ENCODE results near the gene ARHGAP25. TPM values are rescaled to one million over a fixed set of nuclear protein-coding genes. Genes with fewer than 3 reads are reported as not detected.

ARHGAP25 gene
- total and polyA plus RNA-seq, 2 experiments from 2014 or later = 1.9 to 2.0 TPM

DNA sequence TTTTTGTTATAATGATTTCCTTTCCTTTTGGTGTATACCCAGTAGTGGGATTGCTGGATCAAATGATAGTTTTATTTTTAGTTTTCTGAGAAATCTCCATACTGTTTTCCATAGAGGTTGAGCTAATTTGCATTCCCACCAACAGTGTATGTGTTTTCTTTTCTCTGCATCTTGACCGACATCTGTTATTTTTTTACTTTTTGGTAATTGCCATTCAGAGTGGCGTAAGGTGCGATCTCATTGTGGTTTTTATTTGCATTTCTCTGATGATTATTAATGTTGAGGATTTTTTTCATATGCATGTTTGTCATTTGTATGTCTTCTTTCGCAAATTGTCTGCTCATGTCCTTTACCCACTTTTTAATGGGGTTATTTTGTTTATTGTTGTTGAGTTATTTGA, 58.1 kb downstream of the ARHGAP25 start:
- H3K4me1 ChIP-seq (ENCODE audit: insufficient read depth) = no peaks in the 10 kb centered on the region
- H3K79me2 ChIP-seq (replicated peaks; ENCODE audit: insufficient read depth) = no peaks in the 10 kb centered on the region
- Mint-ChIP-seq H3K27ac (no peak overlapping the region), H3K27me3 (ENCODE audit: insufficient read depth, low read depth, poor library complexity) (no peaks in the 10 kb centered on the region), H3K4me3 (no peak overlapping the region), H3K36me3 (ENCODE audit: low read depth) (no peaks in the 10 kb centered on the region), H3K9me3 (no peaks in the 10 kb centered on the region), H3K4me1 (peaks cover 4% of the 10 kb centered on the region; the same call in 1 of the 3 replicates)
- no peak for ATAC-seq
- no peaks in the 10 kb centered on the region for H3K27me3 ChIP-seq (ENCODE audit: insufficient read depth)
- TF ChIP-seq, protein P1, sequence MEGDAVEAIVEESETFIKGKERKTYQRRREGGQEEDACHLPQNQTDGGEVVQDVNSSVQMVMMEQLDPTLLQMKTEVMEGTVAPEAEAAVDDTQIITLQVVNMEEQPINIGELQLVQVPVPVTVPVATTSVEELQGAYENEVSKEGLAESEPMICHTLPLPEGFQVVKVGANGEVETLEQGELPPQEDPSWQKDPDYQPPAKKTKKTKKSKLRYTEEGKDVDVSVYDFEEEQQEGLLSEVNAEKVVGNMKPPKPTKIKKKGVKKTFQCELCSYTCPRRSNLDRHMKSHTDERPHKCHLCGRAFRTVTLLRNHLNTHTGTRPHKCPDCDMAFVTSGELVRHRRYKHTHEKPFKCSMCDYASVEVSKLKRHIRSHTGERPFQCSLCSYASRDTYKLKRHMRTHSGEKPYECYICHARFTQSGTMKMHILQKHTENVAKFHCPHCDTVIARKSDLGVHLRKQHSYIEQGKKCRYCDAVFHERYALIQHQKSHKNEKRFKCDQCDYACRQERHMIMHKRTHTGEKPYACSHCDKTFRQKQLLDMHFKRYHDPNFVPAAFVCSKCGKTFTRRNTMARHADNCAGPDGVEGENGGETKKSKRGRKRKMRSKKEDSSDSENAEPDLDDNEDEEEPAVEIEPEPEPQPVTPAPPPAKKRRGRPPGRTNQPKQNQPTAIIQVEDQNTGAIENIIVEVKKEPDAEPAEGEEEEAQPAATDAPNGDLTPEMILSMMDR (conservative IDR thresholded peaks at IDR 0.05; ENCODE audit: low read depth in 2 of 2) = no peak
- TF ChIP-seq NANOG (IDR thresholded peaks at IDR 0.05; ENCODE audit: borderline replicate concordance) = no peak
- TF ChIP-seq ZNF114 (CRISPR knock-in tag; IDR thresholded peaks at IDR 0.05) = no peak
- no peak for TF ChIP-seq POLR2AphosphoS5 (IDR thresholded peaks at IDR 0.05; ENCODE audit: low read depth)
- no peak overlapping the region for H3K4me3 ChIP-seq
- H3K36me3 ChIP-seq (ENCODE audit: insufficient read depth) = no peaks in the 10 kb centered on the region
- no peaks in the 10 kb centered on the region for H4K20me1 ChIP-seq (replicated peaks; ENCODE audit: insufficient read depth)
- no peak overlapping the region for H3K27ac ChIP-seq (ENCODE audit: low read depth)
- H3K9me2 ChIP-seq (ENCODE audit: insufficient read depth) = peaks cover 3% of the 10 kb centered on the region; the same call in 1 of the 2 replicates
- no peak for DNase-seq (ENCODE audit: low spot score)
- H3F3A ChIP-seq (replicated peaks; ENCODE audit: low read depth) = no peaks in the 10 kb centered on the region
- H2AFZ ChIP-seq = no peak overlapping the region
- H3K4me2 ChIP-seq = no peak overlapping the region

DNA sequence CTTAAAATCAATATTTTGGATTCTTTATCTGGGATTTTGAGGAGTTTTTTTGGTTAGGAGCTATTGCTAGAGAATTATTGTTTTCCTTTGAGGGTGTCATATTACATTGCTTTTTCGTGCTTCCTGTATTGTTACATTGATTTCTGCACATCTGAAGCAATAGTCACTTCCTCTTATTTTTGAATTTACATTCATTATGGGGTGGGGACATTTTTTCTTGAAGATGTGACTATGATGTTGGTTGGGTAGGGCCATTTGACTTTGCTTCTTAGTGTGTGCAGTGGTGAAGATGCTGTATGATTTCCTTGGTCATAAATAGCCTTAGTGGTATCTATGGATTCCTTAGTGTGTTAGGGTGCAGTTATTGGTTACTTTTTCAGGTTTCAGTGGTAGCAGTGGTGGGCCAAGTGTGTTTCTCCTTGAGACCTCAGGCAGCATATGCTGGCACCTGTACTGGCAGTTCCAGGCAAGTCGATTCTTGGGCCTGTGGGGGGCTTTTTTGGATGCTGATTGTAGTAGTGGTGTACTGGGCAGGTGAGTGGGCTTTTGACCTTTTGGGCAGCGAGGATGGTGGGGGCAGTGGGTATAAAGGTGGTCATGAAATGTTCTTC, 61.8 kb downstream of the ARHGAP25 start:
- ATAC-seq (no peak), DNase-seq (ENCODE audit: low spot score) (no peak)
- no peak overlapping the region for H3K4me3 Mint-ChIP-seq
- H3K27ac Mint-ChIP-seq = no peak overlapping the region
- no peaks in the 10 kb centered on the region for H3K27me3 Mint-ChIP-seq (ENCODE audit: insufficient read depth, low read depth, poor library complexity)
- H3K4me1 Mint-ChIP-seq = peaks cover 10% of the 10 kb centered on the region; the same call in 2 of the 3 replicates
- H3K79me2 ChIP-seq (replicated peaks; ENCODE audit: insufficient read depth) = no peaks in the 10 kb centered on the region
- H3K4me1 ChIP-seq (ENCODE audit: insufficient read depth) = no peaks in the 10 kb centered on the region
- H3K27me3 ChIP-seq (ENCODE audit: insufficient read depth) = no peaks in the 10 kb centered on the region
- no peak overlapping the region for H2AFZ ChIP-seq
- H3K27ac ChIP-seq (ENCODE audit: low read depth) = no peak overlapping the region
- H3K9me2 ChIP-seq (ENCODE audit: insufficient read depth) = peaks cover 3% of the 10 kb centered on the region; the same call in 1 of the 2 replicates
- H3K36me3 Mint-ChIP-seq (ENCODE audit: low read depth) = no peaks in the 10 kb centered on the region
- H4K20me1 ChIP-seq (replicated peaks; ENCODE audit: insufficient read depth) = no peaks in the 10 kb centered on the region
- H3K4me2 ChIP-seq = no peak overlapping the region
- no peak overlapping the region for H3K4me3 ChIP-seq
- H3F3A ChIP-seq (replicated peaks; ENCODE audit: low read depth) = no peaks in the 10 kb centered on the region
- H3K36me3 ChIP-seq (ENCODE audit: insufficient read depth) = no peaks in the 10 kb centered on the region
- no peaks in the 10 kb centered on the region; the same call in 2 of the 3 replicates for H3K9me3 Mint-ChIP-seq
- TF ChIP-seq CREB1 (CRISPR knock-in tag; IDR thresholded peaks at IDR 0.05; ENCODE audit: low read depth) = no peak
- TF ChIP-seq STAT1 (IDR thresholded peaks at IDR 0.05; ENCODE audit: unreplicated experiment) = no peak
- no peak for TF ChIP-seq JUNB (IDR thresholded peaks at IDR 0.05; ENCODE audit: unreplicated experiment)
- TF ChIP-seq ZNF114 (CRISPR knock-in tag; IDR thresholded peaks at IDR 0.05) = no peak
- TF ChIP-seq, protein P2, sequence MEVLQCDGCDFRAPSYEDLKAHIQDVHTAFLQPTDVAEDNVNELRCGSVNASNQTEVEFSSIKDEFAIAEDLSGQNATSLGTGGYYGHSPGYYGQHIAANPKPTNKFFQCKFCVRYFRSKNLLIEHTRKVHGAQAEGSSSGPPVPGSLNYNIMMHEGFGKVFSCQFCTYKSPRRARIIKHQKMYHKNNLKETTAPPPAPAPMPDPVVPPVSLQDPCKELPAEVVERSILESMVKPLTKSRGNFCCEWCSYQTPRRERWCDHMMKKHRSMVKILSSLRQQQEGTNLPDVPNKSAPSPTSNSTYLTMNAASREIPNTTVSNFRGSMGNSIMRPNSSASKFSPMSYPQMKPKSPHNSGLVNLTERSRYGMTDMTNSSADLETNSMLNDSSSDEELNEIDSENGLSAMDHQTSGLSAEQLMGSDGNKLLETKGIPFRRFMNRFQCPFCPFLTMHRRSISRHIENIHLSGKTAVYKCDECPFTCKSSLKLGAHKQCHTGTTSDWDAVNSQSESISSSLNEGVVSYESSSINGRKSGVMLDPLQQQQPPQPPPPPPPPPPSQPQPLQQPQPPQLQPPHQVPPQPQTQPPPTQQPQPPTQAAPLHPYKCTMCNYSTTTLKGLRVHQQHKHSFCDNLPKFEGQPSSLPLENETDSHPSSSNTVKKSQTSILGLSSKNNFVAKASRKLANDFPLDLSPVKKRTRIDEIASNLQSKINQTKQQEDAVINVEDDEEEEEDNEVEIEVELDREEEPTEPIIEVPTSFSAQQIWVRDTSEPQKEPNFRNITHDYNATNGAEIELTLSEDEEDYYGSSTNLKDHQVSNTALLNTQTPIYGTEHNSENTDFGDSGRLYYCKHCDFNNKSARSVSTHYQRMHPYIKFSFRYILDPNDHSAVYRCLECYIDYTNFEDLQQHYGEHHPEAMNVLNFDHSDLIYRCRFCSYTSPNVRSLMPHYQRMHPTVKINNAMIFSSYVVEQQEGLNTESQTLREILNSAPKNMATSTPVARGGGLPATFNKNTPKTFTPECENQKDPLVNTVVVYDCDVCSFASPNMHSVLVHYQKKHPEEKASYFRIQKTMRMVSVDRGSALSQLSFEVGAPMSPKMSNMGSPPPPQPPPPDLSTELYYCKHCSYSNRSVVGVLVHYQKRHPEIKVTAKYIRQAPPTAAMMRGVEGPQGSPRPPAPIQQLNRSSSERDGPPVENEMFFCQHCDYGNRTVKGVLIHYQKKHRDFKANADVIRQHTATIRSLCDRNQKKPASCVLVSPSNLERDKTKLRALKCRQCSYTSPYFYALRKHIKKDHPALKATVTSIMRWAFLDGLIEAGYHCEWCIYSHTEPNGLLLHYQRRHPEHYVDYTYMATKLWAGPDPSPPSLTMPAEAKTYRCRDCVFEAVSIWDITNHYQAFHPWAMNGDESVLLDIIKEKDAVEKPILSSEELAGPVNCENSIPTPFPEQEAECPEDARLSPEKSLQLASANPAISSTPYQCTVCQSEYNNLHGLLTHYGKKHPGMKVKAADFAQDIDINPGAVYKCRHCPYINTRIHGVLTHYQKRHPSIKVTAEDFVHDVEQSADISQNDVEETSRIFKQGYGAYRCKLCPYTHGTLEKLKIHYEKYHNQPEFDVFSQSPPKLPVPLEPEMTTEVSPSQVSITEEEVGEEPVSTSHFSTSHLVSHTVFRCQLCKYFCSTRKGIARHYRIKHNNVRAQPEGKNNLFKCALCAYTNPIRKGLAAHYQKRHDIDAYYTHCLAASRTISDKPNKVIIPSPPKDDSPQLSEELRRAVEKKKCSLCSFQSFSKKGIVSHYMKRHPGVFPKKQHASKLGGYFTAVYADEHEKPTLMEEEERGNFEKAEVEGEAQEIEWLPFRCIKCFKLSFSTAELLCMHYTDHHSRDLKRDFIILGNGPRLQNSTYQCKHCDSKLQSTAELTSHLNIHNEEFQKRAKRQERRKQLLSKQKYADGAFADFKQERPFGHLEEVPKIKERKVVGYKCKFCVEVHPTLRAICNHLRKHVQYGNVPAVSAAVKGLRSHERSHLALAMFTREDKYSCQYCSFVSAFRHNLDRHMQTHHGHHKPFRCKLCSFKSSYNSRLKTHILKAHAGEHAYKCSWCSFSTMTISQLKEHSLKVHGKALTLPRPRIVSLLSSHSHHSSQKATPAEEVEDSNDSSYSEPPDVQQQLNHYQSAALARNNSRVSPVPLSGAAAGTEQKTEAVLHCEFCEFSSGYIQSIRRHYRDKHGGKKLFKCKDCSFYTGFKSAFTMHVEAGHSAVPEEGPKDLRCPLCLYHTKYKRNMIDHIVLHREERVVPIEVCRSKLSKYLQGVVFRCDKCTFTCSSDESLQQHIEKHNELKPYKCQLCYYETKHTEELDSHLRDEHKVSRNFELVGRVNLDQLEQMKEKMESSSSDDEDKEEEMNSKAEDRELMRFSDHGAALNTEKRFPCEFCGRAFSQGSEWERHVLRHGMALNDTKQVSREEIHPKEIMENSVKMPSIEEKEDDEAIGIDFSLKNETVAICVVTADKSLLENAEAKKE (CRISPR knock-in tag; IDR thresholded peaks at IDR 0.05) = no peak
- no peak for TF ChIP-seq EZH2phosphoT487 (IDR thresholded peaks at IDR 0.05; ENCODE audit: unreplicated experiment)
- TF ChIP-seq, protein P3, sequence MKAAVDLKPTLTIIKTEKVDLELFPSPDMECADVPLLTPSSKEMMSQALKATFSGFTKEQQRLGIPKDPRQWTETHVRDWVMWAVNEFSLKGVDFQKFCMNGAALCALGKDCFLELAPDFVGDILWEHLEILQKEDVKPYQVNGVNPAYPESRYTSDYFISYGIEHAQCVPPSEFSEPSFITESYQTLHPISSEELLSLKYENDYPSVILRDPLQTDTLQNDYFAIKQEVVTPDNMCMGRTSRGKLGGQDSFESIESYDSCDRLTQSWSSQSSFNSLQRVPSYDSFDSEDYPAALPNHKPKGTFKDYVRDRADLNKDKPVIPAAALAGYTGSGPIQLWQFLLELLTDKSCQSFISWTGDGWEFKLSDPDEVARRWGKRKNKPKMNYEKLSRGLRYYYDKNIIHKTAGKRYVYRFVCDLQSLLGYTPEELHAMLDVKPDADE (IDR thresholded peaks at IDR 0.05) = no peak
